GM19452 (cell line): Measurements from ENCODE around the gene CDK1.
"Not testable (repeated sequence)": the region's sequence is repeated elsewhere in the genome, so short reads cannot be mapped to it uniquely, and the experiment has no call there.

Source experiments
- ATAC-seq: cut with Tn5 transposase; IDR thresholded peaks from one replicate; pipeline ENCODE4 v1.9.1; 2021; ENCODE audit not compliant: unreplicated experiment

The CDK1 gene

GRCh38 chr10:60810437-60811182 is 32.3 kb downstream of the CDK1 start:
- no peak for ATAC-seq

DNA sequence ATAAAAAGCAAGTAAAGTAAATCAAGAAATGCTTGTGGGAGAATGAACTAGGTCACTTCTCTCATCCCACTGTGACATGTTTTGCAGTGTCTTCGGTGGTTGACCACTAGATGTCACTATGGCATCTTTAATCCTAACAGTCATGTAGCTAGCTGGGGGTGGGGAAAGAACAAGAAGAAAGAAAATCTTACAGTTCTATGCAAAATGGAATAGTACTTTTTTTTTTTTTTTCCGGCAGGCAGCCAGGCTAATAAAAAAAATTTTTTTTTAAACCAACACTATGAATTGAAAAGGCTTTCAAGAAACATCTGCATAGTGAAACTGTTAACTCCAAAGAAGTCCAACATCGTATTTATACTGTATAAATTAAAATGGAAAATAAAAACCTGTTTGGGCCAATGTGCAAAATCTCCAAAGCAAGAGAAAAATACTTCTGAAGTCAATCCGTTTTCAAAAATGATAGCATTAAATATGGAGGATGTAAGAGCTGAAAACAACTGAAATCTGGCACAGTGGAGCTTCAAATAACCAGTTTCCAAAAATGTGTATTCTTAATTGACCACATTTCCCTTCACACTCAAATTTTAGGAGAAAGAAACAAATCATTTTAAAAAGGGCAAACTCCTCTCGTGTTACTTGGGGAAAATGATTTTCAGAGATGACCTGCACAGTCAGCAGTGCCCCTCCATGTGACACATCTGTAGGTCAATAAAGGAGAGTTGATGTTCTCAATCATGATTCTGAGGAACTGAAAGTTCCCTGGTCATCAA is 38.5 kb downstream of the CDK1 start:
- ATAC-seq, result no peak

DNA sequence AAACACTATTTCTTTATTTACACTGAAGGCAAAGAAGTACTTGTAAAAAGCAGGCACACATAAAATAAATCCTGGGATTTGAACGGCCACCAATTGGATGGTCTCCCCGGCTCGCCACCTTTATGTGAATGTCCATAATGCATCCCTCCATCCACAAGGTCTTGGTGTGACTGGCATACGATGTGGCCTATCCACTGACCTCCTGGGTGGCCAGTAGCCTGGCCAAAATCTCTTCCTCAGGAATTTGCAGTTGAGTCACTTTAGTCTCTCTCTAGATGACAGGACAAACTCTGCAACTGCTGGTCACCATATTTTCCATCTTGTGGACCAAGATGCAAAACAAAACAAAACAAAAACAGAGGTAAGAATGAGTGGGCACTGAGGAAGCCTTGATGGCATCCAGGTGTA is 39.1 kb downstream of the CDK1 start:
- no peak for ATAC-seq

DNA sequence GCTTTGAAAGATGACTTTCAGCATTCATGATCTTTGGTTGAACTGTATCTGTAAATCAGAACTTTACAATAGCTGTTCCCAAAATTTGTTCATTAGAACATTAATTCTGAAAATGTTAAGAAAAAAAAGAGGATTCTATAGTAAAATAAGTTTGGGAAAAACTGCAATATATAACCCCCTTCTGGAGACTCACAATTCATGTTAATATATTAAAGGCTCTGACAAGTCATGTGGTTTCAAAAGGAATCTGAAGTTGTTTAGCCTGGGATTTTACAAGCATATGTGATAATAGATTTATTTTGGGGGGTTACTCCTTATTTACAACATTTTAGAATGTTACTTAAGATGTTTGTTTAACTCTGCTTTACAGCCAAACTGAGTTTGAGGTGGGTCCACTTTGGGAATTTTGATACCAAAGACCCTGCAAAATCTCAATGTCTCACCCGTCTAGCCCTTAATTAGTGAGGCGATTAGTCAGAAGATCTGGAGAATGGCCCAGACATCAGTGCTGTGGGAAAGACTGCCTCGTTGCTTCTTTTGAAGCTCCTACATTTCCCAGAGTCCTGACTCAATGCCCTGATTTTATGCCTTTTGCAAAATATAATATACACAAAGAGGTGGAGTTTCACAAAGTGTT is 40.0 kb downstream of the CDK1 start:
- ATAC-seq, result no peak

- no peak for ATAC-seq
Observed at GRCh38 chr10:60819271-60819670, 41.0 kb downstream of the CDK1 start.

- no peak for ATAC-seq
Observed at GRCh38 chr10:60820093-60820754, 41.9 kb downstream of the CDK1 start.

- ATAC-seq, result no peak
Observed at GRCh38 chr10:60821656-60822055, 43.4 kb downstream of the CDK1 start.

DNA sequence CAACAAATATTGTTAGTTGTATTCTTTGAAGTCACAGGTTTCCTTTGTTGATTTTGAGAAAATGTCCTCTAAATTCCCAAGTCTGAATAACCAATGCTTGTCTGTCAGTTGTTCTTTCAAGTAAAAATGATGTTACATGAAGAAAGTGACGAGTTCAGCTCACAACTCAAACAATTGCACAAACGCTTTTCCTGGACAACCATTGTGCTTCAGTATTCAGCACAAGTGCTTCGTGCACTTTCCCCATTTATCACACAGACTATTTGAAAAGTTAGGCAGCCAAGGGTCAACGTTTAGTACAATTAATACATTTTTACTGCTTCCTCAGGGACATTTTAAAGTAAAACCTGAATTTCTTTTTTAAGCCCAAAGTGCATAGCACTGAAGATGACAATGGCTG is 44.5 kb downstream of the CDK1 start:
- ATAC-seq, result no peak

- ATAC-seq, result no peak
Observed at GRCh38 chr10:60823324-60823723, 45.0 kb downstream of the CDK1 start.

GRCh38 chr10:60825520-60825919 is 47.2 kb downstream of the CDK1 start:
- no peak for ATAC-seq

GRCh38 chr10:60827791-60828488 is 49.7 kb downstream of the CDK1 start:
- no peak for ATAC-seq

DNA sequence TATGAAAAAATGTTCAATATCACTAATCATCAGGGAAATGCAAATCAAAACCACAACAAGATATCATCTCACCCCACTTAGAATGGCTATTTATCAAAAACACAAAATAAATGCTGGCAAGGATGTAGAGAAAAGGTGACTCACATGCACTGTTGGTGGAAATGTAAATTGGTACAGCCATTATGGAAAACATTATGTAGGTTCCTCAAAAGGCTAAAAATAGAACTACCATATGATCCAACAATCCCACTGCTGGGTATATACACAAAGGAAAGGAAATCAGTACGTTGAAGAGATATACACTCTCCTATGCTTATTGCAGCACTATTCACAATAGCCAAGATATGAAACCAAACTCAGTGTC is 50.2 kb downstream of the CDK1 start:
- no peak for ATAC-seq

- ATAC-seq, result not testable (repeated sequence)
Observed at GRCh38 chr10:60832136-60832535, 53.9 kb downstream of the CDK1 start.

DNA sequence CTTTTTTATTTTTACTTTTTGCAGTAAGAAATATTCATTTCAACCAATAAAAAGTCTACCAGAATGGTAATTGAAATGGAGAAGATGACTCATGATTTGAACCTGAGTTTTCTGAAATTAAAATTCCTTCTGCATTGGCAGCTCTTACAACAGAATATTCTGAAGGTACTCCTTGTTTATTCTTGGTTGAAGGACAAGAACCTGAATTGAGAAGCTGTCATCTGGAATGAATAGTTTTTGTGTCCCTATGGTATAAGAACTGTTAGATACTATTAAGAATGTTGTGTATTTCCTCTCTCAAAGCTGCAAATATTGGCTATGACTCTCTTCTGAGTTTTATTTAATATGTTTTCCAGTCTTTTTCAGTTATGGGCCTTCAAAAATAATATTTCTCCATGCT is 56.1 kb downstream of the CDK1 start:
- ATAC-seq, result no peak

GRCh38 chr10:60835049-60835448 is 56.8 kb downstream of the CDK1 start:
- ATAC-seq, result no peak

DNA sequence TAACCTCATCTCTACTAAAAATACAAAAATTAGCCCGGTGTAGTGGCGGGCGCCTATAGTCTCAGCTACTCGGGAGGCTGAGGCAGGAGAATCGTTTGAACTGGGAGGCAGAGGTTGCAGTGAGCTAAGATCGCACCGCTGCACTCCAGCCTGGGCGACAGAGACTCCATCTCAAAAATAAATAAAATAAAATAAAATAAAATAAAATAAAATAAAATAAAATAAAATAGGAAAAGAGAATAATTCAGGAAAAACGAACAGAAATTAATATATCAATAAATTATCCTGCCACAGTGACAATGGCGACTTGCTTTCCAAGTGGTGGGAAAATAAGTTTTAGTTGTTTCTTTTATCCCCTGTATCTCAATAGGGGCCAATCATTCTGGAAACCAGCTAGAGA is 62.9 kb downstream of the CDK1 start:
- ATAC-seq, result not testable (repeated sequence)

- ATAC-seq, result no peak
Observed at GRCh38 chr10:60842694-60843093, 64.4 kb downstream of the CDK1 start.
